HFFc6 (cell line): ENCODE data around the gene PCDHGA11. TPM values are rescaled to one million over a fixed set of nuclear protein-coding genes. Genes with fewer than 3 reads are reported as not detected.

Source experiments
- DNase-seq: peaks from one replicate; pipeline ENCODE4 v3.0.0-alpha.2; 2018
- H3K27ac Mint-ChIP-seq: 2 replicates; pipeline ENCODE4 v1.8.0; 2020; ENCODE audit warnings: mild to moderate bottlenecking, mixed read lengths
- H3K27me3 Mint-ChIP-seq: 2 replicates; pipeline ENCODE4 v1.8.0; 2021; ENCODE audit warnings: mild to moderate bottlenecking, moderate library complexity, mixed read lengths; ENCODE audit not compliant: insufficient read depth
- H3K36me3 Mint-ChIP-seq: 2 replicates; pipeline ENCODE4 v1.8.0; 2021; ENCODE audit warnings: low read depth, mixed read lengths
- H3K4me1 Mint-ChIP-seq: 2 replicates; pipeline ENCODE4 v1.8.0; 2020; ENCODE audit warnings: low read depth, mixed read lengths
- H3K4me3 Mint-ChIP-seq: 2 replicates; pipeline ENCODE4 v1.8.0; 2020; ENCODE audit warnings: mild to moderate bottlenecking, moderate library complexity, mixed read lengths
- H3K9me3 Mint-ChIP-seq: 2 replicates; pipeline ENCODE4 v1.8.0; 2020; ENCODE audit warnings: mild to moderate bottlenecking, mixed read lengths
- CTCF ChIP-seq: fragments of 200-600 bp; sonication (generic); IDR thresholded peaks from 2 replicates; pipeline ENCODE4 v1.5.0; 2021; ENCODE audit warnings: antibody characterized with exemption, mild to moderate bottlenecking
- total RNA-seq, 6 experiments: library from RNA; stranded (reverse); fragmentation: NEBNext Ultra II Directional; extraction: Animal tissue kit (Norgen Biotek cat#: 25700); gene quantifications; 2 replicates in 1 of 6; 3 replicates in 5 of 6; pipeline ENCODE4 v1.2.3, GENCODE V29; 2021

The PCDHGA11 gene
- total RNA-seq, 6 experiments from 2014 or later: 2.3 to 11.4 (median 9.8) TPM

GRCh38 chr5:141439411-141440141, 18.7 kb downstream of the PCDHGA11 start:
- Mint-ChIP-seq H3K4me1 (peaks cover 46% of the 10 kb centered on the region), H3K27ac (peak overlapping the region; percentile 31; the same call in 1 of the 2 replicates), H3K36me3 (peaks cover 27% of the 10 kb centered on the region), H3K9me3 (peaks cover 4% of the 10 kb centered on the region), H3K4me3 (no peak overlapping the region), H3K27me3 (no peaks in the 10 kb centered on the region)
- peak; percentile 39 for DNase-seq
- TF ChIP-seq CTCF: peak; percentile 27; the same call in 1 of the 2 replicates

GRCh38 chr5:141440341-141440740, 19.5 kb downstream of the PCDHGA11 start:
- peaks cover 30% of the 10 kb centered on the region for H3K36me3 Mint-ChIP-seq
- H3K4me1 Mint-ChIP-seq: peaks cover 38% of the 10 kb centered on the region
- no peak overlapping the region for H3K4me3 Mint-ChIP-seq
- H3K27ac Mint-ChIP-seq: no peak overlapping the region
- H3K27me3 Mint-ChIP-seq: no peaks in the 10 kb centered on the region
- no peak for TF ChIP-seq CTCF
- DNase-seq: no peak
- H3K9me3 Mint-ChIP-seq: peaks cover 4% of the 10 kb centered on the region

GRCh38 chr5:141441571-141442170, 20.8 kb downstream of the PCDHGA11 start:
- Mint-ChIP-seq H3K9me3 (peaks cover 4% of the 10 kb centered on the region), H3K4me1 (peaks cover 25% of the 10 kb centered on the region), H3K36me3 (peaks cover 32% of the 10 kb centered on the region), H3K27ac (no peak overlapping the region), H3K27me3 (no peaks in the 10 kb centered on the region), H3K4me3 (no peak overlapping the region)
- no peak for DNase-seq
- no peak for TF ChIP-seq CTCF

GRCh38 chr5:141465351-141465750, 44.5 kb downstream of the PCDHGA11 start:
- no peak overlapping the region for H3K4me3 Mint-ChIP-seq
- DNase-seq: peak; percentile 38
- H3K9me3 Mint-ChIP-seq: no peaks in the 10 kb centered on the region
- H3K4me1 Mint-ChIP-seq: peaks cover 15% of the 10 kb centered on the region
- peak overlapping the region; percentile 58 for H3K27ac Mint-ChIP-seq
- H3K27me3 Mint-ChIP-seq: peaks cover 2% of the 10 kb centered on the region; the same call in 1 of the 2 replicates
- peaks cover 5% of the 10 kb centered on the region for H3K36me3 Mint-ChIP-seq
- TF ChIP-seq CTCF: no peak

Other genes with a start within 250 kb of the PCDHGA11 start
- under 1 TPM; 0.38 to 0.97 (median 0.46) TPM for gene PCDHB7, start 248.4 kb upstream of the PCDHGA11 start, total RNA-seq
- 1 to 10 TPM in 4 of 6 experiments, under 1 TPM in 2; 0.88 to 2.9 (median 2.1) TPM for gene PCDHB8, start 243.3 kb upstream of the PCDHGA11 start, total RNA-seq
- 1 to 10 TPM; 1.7 to 4.0 (median 3.5) TPM for gene PCDHB16, start 238.7 kb upstream of the PCDHGA11 start, total RNA-seq
- 1 to 10 TPM; 1.0 to 2.5 (median 1.6) TPM for gene PCDHB9, start 233.9 kb upstream of the PCDHGA11 start, total RNA-seq
- 1 to 10 TPM in 4 of 6 experiments, under 1 TPM in 2; 0.78 to 1.3 (median 1.1) TPM for gene PCDHB10, start 228.7 kb upstream of the PCDHGA11 start, total RNA-seq
- gene PCDHB11, start 221.4 kb upstream of the PCDHGA11 start, total RNA-seq: under 1 TPM; 0.33 to 0.54 (median 0.47) TPM
- gene PCDHB12, start 212.3 kb upstream of the PCDHGA11 start, total RNA-seq: under 1 TPM; 0.51 to 0.83 (median 0.63) TPM
- 1 to 10 TPM; 3.0 to 4.5 (median 3.8) TPM for gene PCDHB13, start 207.1 kb upstream of the PCDHGA11 start, total RNA-seq
- 1 to 10 TPM; 1.8 to 3.5 (median 2.7) TPM for gene PCDHB14, start 197.7 kb upstream of the PCDHGA11 start, total RNA-seq
- gene PCDHB15, start 175.7 kb upstream of the PCDHGA11 start, total RNA-seq: 1 to 10 TPM in 3 of 6 experiments, under 1 TPM in 3; 0.45 to 1.4 (median 0.99) TPM
- gene SLC25A2, start 117.0 kb upstream of the PCDHGA11 start, total RNA-seq: under 1 TPM in 1 of 6 experiments, not detected in 5; 0.17 TPM
- gene TAF7, start 100.3 kb upstream of the PCDHGA11 start, total RNA-seq: 10 to 100 TPM; 72.7 to 98.9 (median 74.8) TPM
- 1 to 10 TPM in 4 of 6 experiments, under 1 TPM in 2; 0.91 to 1.6 (median 1.2) TPM for gene PCDHGA1, start 90.5 kb upstream of the PCDHGA11 start, total RNA-seq
- 1 to 10 TPM; 1.3 to 3.7 (median 1.5) TPM for gene PCDHGA2, start 82.3 kb upstream of the PCDHGA11 start, total RNA-seq
- gene PCDHGA3, start 77.2 kb upstream of the PCDHGA11 start, total RNA-seq: 10 to 100 TPM in 1 of 6 experiments, 1 to 10 TPM in 5; 1.9 to 10.2 (median 2.7) TPM
- 1 to 10 TPM; 2.6 to 4.5 (median 3.4) TPM for gene PCDHGB1, start 71.0 kb upstream of the PCDHGA11 start, total RNA-seq
- gene PCDHGA4, start 66.0 kb upstream of the PCDHGA11 start, total RNA-seq: 1 to 10 TPM; 3.6 to 6.3 (median 5.2) TPM
- 10 to 100 TPM in 1 of 6 experiments, 1 to 10 TPM in 5; 4.4 to 10.3 (median 5.5) TPM for gene PCDHGB2, start 61.1 kb upstream of the PCDHGA11 start, total RNA-seq
- gene PCDHGA5, start 56.9 kb upstream of the PCDHGA11 start, total RNA-seq: 1 to 10 TPM in 3 of 6 experiments, under 1 TPM in 3; 0.74 to 1.8 (median 1.0) TPM
- 1 to 10 TPM; 3.9 to 4.5 (median 4.3) TPM for gene PCDHGB3, start 50.8 kb upstream of the PCDHGA11 start, total RNA-seq
- 1 to 10 TPM; 1.8 to 2.8 (median 2.8) TPM for gene PCDHGA6, start 47.2 kb upstream of the PCDHGA11 start, total RNA-seq
- gene PCDHGA7, start 38.3 kb upstream of the PCDHGA11 start, total RNA-seq: 10 to 100 TPM in 4 of 6 experiments, 1 to 10 TPM in 2; 2.4 to 12.5 (median 11.6) TPM
- gene PCDHGB4, start 33.4 kb upstream of the PCDHGA11 start, total RNA-seq: 10 to 100 TPM in 4 of 6 experiments, 1 to 10 TPM in 2; 2.4 to 19.6 (median 16.6) TPM
- gene PCDHGA8, start 28.4 kb upstream of the PCDHGA11 start, total RNA-seq: 1 to 10 TPM in 1 of 6 experiments, under 1 TPM in 5; 0.52 to 1.0 (median 0.90) TPM
- 10 to 100 TPM in 2 of 6 experiments, 1 to 10 TPM in 4; 8.8 to 14.6 (median 9.6) TPM for gene PCDHGB5, start 23.1 kb upstream of the PCDHGA11 start, total RNA-seq
- 1 to 10 TPM in 2 of 6 experiments, under 1 TPM in 4; 0.69 to 1.6 (median 0.88) TPM for gene PCDHGA9, start 18.3 kb upstream of the PCDHGA11 start, total RNA-seq
- 1 to 10 TPM in 4 of 6 experiments, under 1 TPM in 2; 0.79 to 1.4 (median 1.1) TPM for gene PCDHGB6, start 13.0 kb upstream of the PCDHGA11 start, total RNA-seq
- gene PCDHGA10, start 8.1 kb upstream of the PCDHGA11 start, total RNA-seq: 1 to 10 TPM in 1 of 6 experiments, under 1 TPM in 5; 0.61 to 1.3 (median 0.78) TPM
- gene PCDHGB7, start 3.4 kb upstream of the PCDHGA11 start, total RNA-seq: 10 to 100 TPM in 2 of 6 experiments, 1 to 10 TPM in 4; 5.8 to 21.7 (median 6.8) TPM
- 10 to 100 TPM in 4 of 6 experiments, 1 to 10 TPM in 2; 8.8 to 21.0 (median 18.9) TPM for gene PCDHGA12, start 9.5 kb downstream of the PCDHGA11 start, total RNA-seq
- 100 to 1,000 TPM; 126 to 150 (median 132) TPM for gene PCDHGC3, start 54.9 kb downstream of the PCDHGA11 start, total RNA-seq
- gene PCDHGC4, start 64.0 kb downstream of the PCDHGA11 start, total RNA-seq: 1 to 10 TPM in 1 of 6 experiments, under 1 TPM in 5; 0.34 to 1.4 (median 0.62) TPM
- 1 to 10 TPM; 2.3 to 5.7 (median 2.7) TPM for gene PCDHGC5, start 68.0 kb downstream of the PCDHGA11 start, total RNA-seq
- gene DIAPH1, start 197.9 kb downstream of the PCDHGA11 start, total RNA-seq: 100 to 1,000 TPM; 105 to 119 (median 109) TPM
- gene HDAC3, start 215.8 kb downstream of the PCDHGA11 start, total RNA-seq: 10 to 100 TPM; 52.1 to 63.7 (median 55.1) TPM
- 1 to 10 TPM; 2.2 to 4.4 (median 3.0) TPM for gene RELL2, start 215.9 kb downstream of the PCDHGA11 start, total RNA-seq
- 10 to 100 TPM; 20.8 to 31.7 (median 25.3) TPM for gene FCHSD1, start 230.4 kb downstream of the PCDHGA11 start, total RNA-seq